Right atrium auricular region (tissue), 2 donors: ENCODE results near the gene CYP39A1. TPM values are rescaled to one million over a fixed set of nuclear protein-coding genes. Genes with fewer than 3 reads are reported as not detected.

Experiments used
- DNase-seq: peaks from one replicate; pipeline ENCODE4 v3.0.0-alpha.2; 2019; ENCODE audit warnings: low spot score
- H3K27ac ChIP-seq, 2 donors: fragments of 200-600 bp; sonication (generic); 1 replicate in 1 of 2; 2 replicates in 1 of 2; pipeline ENCODE4 v1.5.1; 2016 to 2019
- H3K27me3 ChIP-seq, 2 donors: fragments of 200-600 bp; sonication (generic); one replicate each; pipeline versions ENCODE4 v1.5.1 to v1.6.0; 2017 to 2019
- H3K36me3 ChIP-seq: fragments of 200-600 bp; sonication (generic); one replicate; pipeline ENCODE4 v1.5.1; 2016
- H3K4me1 ChIP-seq, 2 donors: fragments of 200-600 bp; sonication (generic); one replicate each; pipeline versions ENCODE4 v1.5.1 to v1.6.0; 2017 to 2019
- H3K4me3 ChIP-seq, 2 donors: fragments of 200-600 bp; sonication (generic); 1 replicate in 1 of 2; 2 replicates in 1 of 2; pipeline ENCODE4 v1.5.1; 2017 to 2019; ENCODE audit warnings: mild to moderate bottlenecking in 1 of 2, moderate library complexity in 1 of 2
- H3K9me3 ChIP-seq, 2 donors: fragments of 200-600 bp; sonication (generic); one replicate each; pipeline ENCODE4 v1.5.1; 2019
- total RNA-seq, 2 donors: library from RNA; depleted of rRNA; stranded (reverse); fragments of >200 nt; gene quantifications; one replicate each; pipeline ENCODE4 v1.1.0, GENCODE V29; 2016
- TF ChIP-seq, protein P1 (sequence below), 2 donors: fragments of 200-600 bp; sonication (generic); IDR thresholded peaks; one replicate each; pipeline ENCODE4 v1.5.1; 2019; ENCODE audit warnings: antibody characterized with exemption in 2 of 2

The CYP39A1 gene
- total RNA-seq, 2 donors from 2014 or later, result 6.3 to 7.0 TPM

DNA sequence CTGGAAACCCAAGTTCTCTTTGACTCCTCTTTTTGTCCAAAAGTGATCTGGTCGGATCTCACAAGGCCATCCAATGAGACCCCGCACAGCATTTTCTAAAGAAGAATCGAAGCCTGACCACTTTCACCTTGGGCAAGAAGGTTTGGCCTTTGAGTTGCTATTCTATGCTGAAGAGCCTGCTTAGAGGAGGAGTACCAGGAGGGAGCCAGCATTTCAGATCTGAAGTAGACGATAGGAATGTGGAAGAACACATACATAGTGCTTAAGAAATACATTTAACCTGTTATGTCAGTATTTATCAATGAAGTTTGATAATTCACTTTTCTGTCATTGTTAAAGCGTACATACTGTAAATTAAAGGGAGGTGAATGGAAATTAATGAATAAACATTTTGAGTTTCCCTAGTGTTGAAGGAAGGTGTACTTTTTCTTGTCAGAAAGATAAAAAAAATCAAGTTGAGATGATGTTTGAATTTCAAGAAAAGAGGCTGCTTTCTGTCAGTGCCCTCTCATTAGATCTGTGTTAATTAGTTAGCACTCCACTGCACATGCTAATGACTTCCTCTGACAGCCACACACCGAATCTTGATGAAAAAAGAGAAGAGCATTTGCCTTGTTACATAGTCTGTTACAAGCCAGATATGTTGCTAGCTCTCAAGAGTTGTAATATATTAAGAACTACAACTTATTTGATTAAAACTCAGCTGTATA is 24.1 kb upstream of the CYP39A1 start:
- H3K36me3 ChIP-seq, result peaks cover 17% of the 10 kb centered on the region
- H3K4me1 ChIP-seq, result no peaks in the 10 kb centered on the region
- H3K4me3 ChIP-seq, result no peak overlapping the region
- no peak overlapping the region for H3K27ac ChIP-seq
- TF ChIP-seq, protein P1, sequence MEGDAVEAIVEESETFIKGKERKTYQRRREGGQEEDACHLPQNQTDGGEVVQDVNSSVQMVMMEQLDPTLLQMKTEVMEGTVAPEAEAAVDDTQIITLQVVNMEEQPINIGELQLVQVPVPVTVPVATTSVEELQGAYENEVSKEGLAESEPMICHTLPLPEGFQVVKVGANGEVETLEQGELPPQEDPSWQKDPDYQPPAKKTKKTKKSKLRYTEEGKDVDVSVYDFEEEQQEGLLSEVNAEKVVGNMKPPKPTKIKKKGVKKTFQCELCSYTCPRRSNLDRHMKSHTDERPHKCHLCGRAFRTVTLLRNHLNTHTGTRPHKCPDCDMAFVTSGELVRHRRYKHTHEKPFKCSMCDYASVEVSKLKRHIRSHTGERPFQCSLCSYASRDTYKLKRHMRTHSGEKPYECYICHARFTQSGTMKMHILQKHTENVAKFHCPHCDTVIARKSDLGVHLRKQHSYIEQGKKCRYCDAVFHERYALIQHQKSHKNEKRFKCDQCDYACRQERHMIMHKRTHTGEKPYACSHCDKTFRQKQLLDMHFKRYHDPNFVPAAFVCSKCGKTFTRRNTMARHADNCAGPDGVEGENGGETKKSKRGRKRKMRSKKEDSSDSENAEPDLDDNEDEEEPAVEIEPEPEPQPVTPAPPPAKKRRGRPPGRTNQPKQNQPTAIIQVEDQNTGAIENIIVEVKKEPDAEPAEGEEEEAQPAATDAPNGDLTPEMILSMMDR (IDR thresholded peaks at IDR 0.05), result no peak
- DNase-seq, result no peak
- no peaks in the 10 kb centered on the region for H3K27me3 ChIP-seq
- no peaks in the 10 kb centered on the region for H3K9me3 ChIP-seq

DNA sequence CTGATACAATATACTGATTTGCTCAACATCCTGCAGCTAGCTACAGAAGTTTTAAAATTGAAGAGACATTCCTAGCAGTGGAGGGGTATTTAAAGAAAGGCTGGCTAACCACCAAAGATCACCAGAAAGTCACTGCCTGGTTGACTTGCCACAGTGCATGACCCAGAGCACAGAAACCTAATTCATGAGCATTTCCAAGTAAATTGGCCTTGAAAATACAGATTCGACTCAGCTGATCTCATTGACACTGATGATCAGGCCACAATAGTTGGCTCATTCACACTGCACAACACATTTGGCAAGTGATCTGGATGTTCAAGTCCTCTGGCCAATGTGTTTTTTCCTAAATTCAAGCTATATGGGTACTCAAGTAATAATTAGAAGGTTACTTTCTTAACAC is 21.8 kb upstream of the CYP39A1 start:
- H3K36me3 ChIP-seq, result peaks cover 25% of the 10 kb centered on the region
- H3K9me3 ChIP-seq, result no peaks in the 10 kb centered on the region
- H3K27ac ChIP-seq, result no peak overlapping the region
- no peak overlapping the region for H3K4me3 ChIP-seq
- H3K27me3 ChIP-seq, result no peaks in the 10 kb centered on the region
- DNase-seq, result no peak
- TF ChIP-seq, protein P1 (IDR thresholded peaks at IDR 0.05), result no peak
- no peaks in the 10 kb centered on the region for H3K4me1 ChIP-seq

DNA sequence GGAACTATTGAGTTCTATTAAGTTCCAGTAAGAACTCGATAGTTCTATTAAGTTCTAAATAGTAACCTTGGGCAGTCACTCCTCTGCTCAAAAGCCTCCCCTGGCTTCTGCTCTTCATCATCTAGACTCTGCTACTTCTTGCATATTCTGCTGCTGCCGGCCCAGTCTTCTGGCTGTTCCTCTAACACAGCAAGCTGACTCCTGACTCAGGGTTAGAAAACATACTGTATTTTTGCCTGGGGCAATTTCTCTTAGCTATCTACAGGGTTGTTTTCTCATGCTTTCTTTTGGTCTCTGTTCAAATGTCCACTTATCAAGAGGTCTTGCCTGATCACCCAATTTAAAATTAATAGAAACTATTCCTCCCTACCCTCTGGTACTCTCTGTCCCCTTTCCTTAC is 14.8 kb upstream of the CYP39A1 start:
- Histone ChIP-seq H3K27me3 (no peaks in the 10 kb centered on the region), H3K27ac (no peak overlapping the region), H3K4me1 (no peaks in the 10 kb centered on the region), H3K4me3 (no peak overlapping the region), H3K9me3 (no peaks in the 10 kb centered on the region), H3K36me3 (peaks cover 29% of the 10 kb centered on the region)
- DNase-seq, result no peak
- TF ChIP-seq, protein P1 (IDR thresholded peaks at IDR 0.05), result no peak

DNA sequence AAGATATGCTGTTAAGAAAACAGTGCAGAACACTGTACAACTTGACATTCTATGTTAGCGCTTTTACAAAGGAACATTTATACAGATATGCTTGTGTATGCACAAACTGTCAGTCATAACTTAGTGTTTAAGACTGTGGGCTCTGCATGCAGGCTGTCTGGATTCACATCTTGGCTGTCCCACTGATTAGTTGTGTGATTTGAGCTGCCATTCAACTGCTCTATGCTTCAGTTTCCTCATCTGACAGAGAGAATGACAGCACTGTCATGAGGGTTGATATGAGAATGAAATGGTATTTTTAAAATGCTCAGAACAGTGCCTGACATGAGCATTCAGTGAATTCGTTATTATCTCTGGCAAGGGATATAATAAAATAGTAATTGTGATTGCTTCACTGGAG is 8.9 kb upstream of the CYP39A1 start:
- no peaks in the 10 kb centered on the region for H3K27me3 ChIP-seq
- peaks cover 15% of the 10 kb centered on the region for H3K36me3 ChIP-seq
- no peaks in the 10 kb centered on the region for H3K9me3 ChIP-seq
- DNase-seq, result no peak
- H3K27ac ChIP-seq, result no peak overlapping the region
- H3K4me1 ChIP-seq, result no peaks in the 10 kb centered on the region
- no peak overlapping the region for H3K4me3 ChIP-seq
- TF ChIP-seq, protein P1 (IDR thresholded peaks at IDR 0.05), result no peak

DNA sequence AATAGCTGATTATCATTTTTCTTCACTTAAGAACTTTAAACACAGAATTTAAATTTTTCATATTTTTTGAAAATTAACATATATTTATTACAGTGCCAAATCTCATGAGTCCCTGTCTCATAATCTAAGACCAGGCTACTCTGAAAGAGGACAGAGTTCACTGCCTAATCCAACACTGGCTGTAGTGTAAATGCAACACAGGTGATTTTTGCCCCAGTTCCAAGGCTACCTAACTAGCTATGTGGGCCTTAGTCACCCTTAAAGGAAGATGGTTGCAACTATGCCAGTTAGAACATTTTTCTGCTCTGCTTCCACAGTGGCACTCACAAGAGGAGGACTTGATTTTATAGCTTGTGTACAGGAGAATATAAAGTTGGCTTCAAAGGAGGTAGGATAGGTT is 5.0 kb upstream of the CYP39A1 start:
- TF ChIP-seq, protein P1 (IDR thresholded peaks at IDR 0.05), result no peak
- Histone ChIP-seq H3K27ac (no peak overlapping the region), H3K4me1 (peaks cover 0 to 7% of the 10 kb centered on the region in 2 donors), H3K27me3 (no peaks in the 10 kb centered on the region), H3K4me3 (no peak overlapping the region), H3K9me3 (no peaks in the 10 kb centered on the region), H3K36me3 (peaks cover 10% of the 10 kb centered on the region)
- DNase-seq, result no peak

DNA sequence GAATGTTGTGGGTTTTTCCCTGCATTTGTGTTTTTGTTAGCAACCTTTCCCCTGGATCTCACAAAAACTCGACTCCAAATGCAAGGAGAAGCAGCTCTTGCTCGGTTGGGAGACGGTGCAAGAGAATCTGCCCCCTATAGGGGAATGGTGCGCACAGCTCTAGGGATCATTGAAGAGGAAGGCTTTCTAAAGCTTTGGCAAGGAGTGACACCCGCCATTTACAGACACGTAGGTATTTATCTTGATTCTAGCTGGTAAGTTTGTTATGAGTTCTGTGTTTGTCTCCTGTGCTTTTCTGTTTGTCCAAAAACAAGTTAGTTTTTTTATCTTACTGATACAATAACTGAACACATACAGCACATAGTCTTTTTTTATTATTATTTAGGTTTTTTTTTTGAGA is 3.2 kb upstream of the CYP39A1 start:
- Histone ChIP-seq H3K27me3 (no peaks in the 10 kb centered on the region), H3K4me1 (peaks cover 0 to 12% of the 10 kb centered on the region in 2 donors), H3K36me3 (peaks cover 7% of the 10 kb centered on the region), H3K27ac (no peak overlapping the region), H3K4me3 (no peak overlapping the region), H3K9me3 (no peaks in the 10 kb centered on the region)
- DNase-seq, result no peak
- TF ChIP-seq, protein P1 (IDR thresholded peaks at IDR 0.05), result no peak
